RKO (cell line): ENCODE data around the gene PRPH2.

ENCODE experiments used
- DNase-seq: peaks from one replicate; pipeline ENCODE4 v3.0.0-alpha.2; 2016; ENCODE audit warnings: low spot score

Gene PRPH2, protein sequence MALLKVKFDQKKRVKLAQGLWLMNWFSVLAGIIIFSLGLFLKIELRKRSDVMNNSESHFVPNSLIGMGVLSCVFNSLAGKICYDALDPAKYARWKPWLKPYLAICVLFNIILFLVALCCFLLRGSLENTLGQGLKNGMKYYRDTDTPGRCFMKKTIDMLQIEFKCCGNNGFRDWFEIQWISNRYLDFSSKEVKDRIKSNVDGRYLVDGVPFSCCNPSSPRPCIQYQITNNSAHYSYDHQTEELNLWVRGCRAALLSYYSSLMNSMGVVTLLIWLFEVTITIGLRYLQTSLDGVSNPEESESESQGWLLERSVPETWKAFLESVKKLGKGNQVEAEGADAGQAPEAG

GRCh38 chr6:42722497-42722896, at the start of gene PRPH2:
PRPH2 (minus strand) TSS chr6:42722597; CDS start chr6:42722334, 263 bp downstream.
- DNase-seq = no peak

- DNase-seq = no peak
Measured at GRCh38 chr6:42771741-42772100, 49.3 kb upstream of the PRPH2 start.

DNA sequence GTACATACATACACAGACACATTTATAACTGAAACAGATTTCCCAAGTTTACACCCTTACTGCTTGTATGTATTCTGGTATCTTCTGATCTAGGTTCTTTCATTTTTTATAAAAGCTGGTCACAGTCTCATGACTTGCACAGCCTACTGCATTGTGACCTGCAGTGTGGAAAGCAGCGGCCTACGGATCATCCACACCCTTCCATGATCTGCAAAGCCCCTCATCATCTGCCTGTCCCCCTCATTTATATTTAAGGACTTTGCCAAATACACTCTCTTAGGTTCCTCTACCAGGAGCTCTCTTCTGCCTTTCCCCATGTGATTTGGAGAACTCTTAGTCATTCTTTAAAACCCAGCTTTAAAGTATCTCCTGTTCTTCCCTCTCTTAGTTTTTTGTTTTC, 47.4 kb upstream of the PRPH2 start:
- no peak for DNase-seq

DNA sequence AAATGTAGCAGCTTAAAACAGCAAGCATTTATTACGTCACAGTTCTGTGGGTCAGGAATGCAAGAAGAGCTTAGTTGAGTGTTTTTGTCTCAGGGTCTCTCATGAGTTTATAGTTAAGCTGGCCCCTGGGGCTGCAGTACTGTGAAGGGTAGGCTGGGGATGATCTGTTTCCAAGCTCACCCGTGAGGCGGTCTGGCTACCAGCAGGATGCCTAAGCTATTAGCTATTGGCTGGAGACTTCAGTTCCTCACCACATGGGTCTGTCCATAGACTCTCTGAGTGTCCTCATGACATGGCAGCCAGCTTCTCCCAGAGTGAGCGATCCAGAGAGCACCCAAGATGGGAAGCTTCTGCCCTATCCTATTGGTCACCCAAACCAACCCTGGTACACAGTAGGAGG, 46.7 kb upstream of the PRPH2 start:
- no peak for DNase-seq

- no peak for DNase-seq
Measured at GRCh38 chr6:42766163-42766670, 43.8 kb upstream of the PRPH2 start.

- no peak for DNase-seq
Measured at GRCh38 chr6:42764911-42765648, 42.7 kb upstream of the PRPH2 start.

- DNase-seq = no peak
Measured at GRCh38 chr6:42762950-42763349, 40.6 kb upstream of the PRPH2 start.

DNA sequence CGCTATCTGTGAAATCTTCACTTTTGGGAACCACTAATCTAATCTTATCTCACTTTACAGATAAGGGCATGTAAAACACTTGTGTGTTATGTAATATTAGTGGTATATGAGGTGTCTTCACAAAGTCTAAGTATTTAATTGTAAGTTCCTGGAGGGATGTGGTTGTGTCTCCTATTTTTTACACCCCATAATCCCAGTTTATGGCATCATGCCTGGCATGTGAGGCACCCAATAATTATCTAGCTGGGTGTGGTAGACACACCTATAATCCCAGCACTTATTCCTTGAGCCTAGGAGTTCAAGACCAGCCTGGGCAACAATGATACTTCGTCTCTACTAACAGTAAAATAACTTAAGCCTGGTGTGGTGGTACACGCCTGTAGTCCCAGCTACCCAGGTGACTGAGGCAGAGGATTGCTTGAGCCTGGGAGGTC, 40.0 kb upstream of the PRPH2 start:
- no peak for DNase-seq

DNA sequence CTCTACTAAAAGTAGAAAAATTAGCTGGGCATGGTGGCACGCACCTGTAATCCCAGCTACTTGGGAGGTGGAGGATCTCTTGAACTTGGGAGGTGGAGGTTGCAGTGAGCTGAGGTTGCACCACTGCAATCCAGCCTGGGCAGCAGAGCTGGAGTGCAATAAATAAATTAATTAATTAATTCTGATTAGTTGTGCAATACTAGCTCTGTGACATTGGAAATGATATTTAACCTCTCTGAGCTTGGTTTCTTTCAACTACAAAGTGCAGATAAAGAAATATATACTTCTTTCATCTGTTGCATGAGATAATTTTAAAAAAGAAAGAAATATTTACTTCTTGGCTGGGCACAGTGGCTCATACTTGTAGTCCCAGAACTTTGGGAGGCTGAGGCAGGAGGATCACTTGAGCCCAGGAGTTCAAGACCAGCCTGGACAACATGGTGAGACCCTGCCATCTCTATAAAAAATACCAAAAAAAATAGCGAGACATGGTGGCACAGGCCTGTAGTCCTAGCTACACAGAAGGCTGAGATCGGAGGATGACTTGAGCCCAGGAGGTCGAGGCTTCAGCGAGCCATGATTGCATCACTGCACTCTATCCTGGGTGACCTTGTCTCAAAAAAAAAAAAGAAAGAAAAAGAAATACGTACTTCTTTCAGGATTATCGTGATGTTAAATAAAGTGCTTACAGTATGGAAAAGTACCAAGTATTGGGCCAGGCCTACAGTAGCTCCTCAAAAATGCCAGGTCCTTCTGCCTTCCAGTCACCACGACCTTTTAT, 39.1 kb upstream of the PRPH2 start:
- DNase-seq = no peak

GRCh38 chr6:42758756-42759430, 36.5 kb upstream of the PRPH2 start:
- no peak for DNase-seq

DNA sequence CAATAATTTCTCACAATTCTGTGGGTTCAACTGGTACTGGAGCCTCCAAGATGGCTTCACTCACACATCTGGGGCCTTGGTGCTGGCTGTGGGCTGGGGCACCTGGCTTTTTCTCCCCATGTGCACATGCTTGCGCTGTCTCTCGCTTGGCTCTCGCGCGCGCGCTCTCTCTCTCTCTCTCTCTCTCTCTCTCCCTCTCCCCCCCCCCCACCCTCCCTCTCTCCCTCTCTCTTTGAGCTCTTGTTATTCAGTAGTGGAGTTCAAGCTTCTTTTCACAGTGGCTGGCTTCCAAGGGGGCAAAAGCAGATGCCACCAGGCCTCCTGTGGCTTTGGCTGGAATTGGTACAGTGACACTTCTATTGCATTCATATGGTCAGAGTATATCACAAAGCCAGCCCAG, 34.3 kb upstream of the PRPH2 start:
- DNase-seq = no peak

- DNase-seq = no peak
Measured at GRCh38 chr6:42754759-42755158, 32.4 kb upstream of the PRPH2 start.

DNA sequence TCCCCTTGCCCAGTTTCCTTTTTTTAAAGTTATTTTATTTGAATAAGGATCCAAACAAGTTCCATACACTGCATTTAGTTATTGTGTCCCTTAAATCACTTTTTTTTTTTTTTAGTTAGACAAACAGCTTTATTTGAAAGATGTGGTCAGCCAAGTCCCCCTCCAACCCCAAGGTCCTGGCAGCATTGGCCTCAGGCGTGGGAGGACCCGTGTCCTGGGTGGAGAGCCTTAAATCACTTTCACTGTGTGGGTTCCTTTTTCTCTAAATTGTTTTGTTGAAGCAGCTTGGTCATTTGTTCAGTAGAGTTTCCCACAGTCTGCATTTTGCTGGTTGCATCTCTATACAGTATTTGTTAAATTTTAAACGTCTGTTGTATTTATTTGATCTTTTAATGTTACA, 28.7 kb upstream of the PRPH2 start:
- DNase-seq = no peak

GRCh38 chr6:42748203-42748898, 26.0 kb upstream of the PRPH2 start:
- DNase-seq = no peak

GRCh38 chr6:42746463-42747391, 24.3 kb upstream of the PRPH2 start:
- DNase-seq = peak; percentile 90

DNA sequence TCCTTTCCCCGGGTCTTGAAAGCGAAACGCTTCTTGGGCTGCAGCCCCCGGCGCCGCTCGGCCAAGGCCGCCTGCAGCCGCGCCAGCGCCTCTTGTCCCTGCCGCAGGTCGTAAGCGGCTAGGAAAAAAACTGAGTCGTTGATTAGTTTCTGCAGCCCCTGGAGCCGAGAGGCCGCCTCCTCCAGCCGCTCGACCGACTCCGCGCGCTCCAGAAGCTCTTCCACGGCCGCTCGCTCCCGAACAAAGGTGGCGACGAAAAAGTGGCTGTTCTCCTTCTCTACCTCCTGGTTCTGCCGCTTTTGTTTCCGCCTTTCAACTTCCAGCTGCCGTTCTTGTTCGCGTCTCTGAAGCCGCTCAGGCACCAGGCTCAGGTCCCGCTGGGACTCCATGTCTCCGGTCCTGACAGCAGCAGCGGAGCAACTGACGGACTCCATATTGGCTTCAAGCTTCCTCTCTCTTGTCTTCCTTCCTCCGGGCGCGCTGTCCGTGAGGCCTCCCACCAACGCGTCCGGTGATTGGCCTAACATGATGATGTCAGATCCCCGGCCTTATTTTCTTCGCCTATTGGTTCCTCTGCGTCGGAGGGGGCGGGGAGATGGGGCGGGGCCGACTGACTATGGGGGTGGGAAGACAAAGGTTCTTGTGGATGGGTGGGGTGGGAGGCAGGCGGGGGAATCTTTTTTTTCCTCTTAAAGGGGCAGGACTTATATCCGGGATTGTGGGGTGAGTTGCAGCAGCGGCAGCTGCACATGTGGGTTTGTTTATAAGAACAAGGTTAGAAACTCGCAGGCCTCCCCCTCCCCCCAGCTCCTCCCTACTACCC, 23.5 kb upstream of the PRPH2 start, which contains the start of gene TBCC:
Gene TBCC, minus strand, starts transcription at position 464 of the 823 bp plus-strand sequence. Its CDS starts 30 bp downstream, at position 434.
- DNase-seq = peak; percentile 98

- DNase-seq = peak; percentile 61
Measured at GRCh38 chr6:42745083-42745639, 22.8 kb upstream of the PRPH2 start.

GRCh38 chr6:42744351-42744893, 22.0 kb upstream of the PRPH2 start:
- peak; percentile 30 for DNase-seq
